Activated CD4-positive, alpha-beta T cell treated with anti-CD3 and anti-CD28 coated beads, Interleukin-2, Interleukin-6, amounts not matched to agents 100 ng/mL and 50 ng/mL, durations not matched to agents 16 hours and 8 hours (primary cell): Measurements from ENCODE around the gene ANKRD13D.
A peak's percentile ranks its signal among the peaks of the same experiment; 100 is the strongest.

Experiments
- DNase-seq: peaks from one replicate; pipeline ENCODE4 v3.0.0-alpha.2; 2020

The ANKRD13D gene

DNA sequence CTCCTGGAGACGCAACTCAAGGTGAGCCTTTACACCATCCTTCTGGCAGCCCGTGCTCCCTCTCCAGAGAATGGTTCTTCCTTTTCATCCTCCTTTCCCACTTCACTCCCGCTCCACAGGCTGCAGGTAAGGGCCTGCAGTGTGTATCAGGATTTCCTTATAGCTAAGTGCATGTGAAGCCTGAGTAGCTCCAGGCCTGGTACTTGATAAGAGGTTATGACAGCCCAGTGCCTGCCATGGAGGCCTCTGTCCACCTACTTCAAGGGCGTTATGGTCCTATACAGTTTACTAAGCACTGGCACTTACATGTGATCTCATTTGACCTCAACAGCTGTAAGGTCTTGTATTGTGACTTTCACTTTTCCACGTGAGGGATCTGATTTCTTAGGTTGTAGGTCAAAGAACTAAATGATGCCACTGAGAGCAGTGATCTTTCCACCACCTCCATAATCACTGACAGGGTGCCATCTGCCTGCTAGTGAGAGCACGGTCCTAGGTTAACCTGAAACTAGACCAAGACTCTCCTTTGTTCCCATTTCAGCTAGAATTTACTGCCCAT is 32.3 kb downstream of the ANKRD13D start:
- DNase-seq: no peak

DNA sequence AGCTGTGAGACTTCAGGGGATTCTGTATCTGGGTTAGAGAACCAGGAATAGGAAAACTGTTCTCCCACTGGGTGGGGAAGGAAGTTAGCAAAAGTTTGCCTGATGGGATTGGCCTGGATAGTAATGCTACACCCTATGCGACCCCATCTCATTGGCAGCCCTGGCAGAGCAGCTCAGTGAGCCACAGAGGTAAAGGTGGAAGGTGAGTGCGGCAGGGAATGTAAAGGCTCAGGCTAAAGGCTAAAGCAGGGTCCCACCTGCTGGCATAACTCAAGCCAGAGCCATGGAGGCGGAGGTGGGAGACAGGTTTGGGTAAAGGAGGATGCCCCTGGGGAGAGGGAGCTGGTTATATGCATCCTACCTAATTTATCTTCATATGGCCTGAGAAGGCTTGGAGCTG is 32.9 kb downstream of the ANKRD13D start:
- no peak for DNase-seq

DNA sequence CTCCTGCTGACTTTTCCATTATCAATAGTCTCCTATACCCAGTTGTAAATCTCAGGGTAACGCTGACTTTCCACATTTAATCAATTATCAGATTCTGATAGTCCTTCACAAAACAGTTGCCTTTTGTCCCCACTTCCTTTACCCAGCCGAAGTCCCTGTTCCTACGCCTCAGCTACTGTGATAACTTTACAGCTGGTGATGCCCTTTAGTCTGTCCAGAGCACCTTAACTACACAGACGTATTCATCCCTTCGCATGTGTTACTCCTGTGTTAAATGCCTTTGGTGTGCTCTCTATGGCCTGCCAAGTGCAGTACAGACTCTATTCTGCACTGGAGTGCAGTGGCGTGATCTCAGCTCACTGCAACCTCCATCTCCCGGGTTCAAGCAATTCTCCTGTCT is 34.4 kb downstream of the ANKRD13D start:
- no peak for DNase-seq

DNA sequence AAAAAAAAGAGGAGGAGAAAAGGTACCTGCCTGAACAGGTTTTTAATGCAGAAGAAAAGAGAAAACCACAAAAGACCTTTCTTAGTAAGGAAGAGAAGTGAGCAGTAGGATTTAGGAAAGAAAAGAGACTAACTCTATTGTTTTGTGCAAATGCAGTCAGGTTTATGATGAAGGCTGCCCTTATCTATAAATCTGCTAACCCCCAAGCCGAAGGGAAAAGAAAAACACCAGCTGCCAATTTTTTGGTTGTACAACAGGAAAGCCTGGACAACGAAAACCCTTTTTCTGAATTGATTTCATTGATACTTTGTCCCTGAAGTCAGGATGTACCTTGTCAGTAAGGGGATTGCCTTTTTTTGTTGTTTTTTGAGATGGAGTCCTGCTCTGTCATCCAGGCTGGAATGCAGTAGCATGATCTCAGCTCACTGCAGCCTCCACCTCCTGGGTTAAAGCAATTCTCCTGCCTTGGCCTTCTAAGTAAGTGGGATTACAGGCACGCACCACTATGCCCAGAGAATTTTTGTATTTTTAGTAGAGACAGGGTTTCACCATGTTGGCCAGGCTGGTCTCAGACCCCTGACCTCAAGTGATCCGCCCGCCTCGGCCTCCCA is 43.1 kb downstream of the ANKRD13D start:
- DNase-seq: no peak

DNA sequence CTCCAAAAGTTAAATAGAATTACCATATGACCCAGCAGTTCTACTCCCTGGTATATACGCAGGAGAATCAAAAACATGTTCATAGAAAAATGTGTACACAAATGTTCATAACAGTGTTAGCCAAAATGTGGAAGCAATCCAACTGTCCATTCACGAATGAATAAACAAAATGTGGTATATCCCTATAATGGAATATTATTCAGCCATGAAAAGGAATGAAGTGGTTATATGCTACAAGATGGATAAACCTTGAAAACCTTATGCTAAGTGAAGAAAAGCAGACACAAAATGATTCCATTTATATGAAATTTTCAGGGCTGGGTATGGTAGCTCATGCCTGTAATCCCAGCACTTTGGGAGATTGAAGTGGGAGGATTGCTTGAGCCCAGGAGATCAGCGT is 48.2 kb downstream of the ANKRD13D start:
- no peak for DNase-seq

DNA sequence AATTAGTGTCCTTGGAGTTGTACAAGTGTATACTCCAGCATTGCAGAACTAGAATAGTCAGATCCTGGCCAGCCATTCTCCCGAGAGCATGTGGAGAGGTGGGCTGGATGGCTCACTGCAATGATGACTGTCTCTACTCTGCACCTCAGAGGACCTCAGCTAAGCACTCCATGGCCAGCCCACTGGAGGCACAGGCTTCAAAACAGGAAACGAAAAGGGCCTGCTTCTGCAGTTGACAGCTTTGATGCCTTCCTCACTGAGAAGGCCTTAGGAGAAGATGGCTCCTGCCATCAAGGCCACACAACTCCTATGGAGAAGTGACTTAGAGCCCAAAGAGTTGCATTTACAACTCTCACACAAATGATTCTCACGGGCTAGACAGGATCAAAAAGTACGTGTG is 55.2 kb downstream of the ANKRD13D start:
- no peak for DNase-seq

DNA sequence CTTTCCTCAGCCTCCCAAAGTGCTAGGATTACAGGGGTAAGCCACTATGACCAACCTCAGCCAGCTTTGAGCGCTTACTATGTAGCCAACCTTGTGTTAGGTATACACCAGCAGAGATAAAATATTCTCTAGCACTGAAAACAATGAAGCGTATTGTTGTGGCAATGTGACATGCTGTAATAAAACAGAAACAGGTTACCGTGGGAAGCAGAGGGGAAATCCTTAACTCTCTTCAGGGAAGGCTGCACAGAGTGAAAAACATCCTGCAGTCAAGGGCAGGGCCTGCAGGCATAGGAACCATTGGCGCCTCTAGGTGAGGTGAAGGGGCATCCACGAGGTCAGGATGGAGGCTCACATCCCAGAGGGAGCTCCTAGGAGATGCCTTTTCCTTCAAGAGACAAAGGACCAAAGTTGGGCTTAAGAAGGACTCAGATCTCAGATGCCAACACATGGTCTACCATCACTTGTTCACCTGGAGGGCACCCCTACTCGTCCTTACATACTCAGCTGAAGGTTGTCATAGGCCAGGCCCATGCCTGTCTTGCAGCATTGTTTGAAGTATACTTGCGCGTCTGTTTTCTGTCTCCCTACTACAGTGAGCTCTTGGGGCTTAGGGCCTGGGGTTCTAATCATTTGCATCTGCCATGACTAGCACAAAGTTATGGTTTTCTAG is 56.3 kb downstream of the ANKRD13D start:
- no peak for DNase-seq

DNA sequence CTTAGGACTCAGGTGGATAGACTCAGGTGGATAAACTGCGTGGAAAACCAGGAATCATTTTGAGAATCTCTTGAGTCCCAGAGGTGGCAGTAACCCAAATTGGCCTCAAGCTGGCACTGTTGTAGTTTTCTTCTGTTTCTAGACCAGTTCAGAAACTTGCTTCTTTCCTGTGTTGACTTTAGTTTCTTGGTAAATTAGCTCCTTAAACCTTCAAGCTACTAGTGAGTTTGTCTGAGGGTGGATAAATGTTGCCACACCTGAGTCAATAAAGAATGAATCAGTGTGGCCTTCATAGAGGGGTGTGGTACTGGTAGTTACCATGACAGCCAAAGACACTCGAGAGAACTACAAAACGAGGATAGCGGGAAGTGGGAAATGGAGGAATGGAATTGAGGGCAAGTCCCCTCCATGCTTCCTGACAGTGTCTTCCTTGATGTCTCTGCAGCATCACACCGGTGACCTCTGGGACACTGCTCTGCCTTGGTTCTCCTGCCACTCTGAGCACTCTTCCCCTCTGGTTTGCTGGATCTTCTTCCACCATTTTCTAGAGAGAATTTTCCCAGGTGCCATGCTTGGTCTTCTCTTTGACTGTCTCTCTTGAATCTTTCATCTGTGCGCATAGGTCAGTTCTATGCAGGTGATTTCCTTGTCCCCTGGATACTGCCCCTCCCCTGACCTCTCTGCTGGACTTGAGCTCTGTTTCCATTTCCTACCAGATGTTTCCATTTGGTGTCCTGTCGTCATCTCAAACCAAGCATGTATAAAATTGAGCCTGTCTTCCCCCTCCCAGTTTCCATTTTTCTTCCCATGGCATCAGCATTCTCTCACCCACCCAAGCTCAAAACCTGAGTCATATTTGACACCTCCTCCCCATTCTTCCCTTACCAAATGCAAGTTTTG is 57.1 kb downstream of the ANKRD13D start:
- peak; percentile 27 for DNase-seq

DNA sequence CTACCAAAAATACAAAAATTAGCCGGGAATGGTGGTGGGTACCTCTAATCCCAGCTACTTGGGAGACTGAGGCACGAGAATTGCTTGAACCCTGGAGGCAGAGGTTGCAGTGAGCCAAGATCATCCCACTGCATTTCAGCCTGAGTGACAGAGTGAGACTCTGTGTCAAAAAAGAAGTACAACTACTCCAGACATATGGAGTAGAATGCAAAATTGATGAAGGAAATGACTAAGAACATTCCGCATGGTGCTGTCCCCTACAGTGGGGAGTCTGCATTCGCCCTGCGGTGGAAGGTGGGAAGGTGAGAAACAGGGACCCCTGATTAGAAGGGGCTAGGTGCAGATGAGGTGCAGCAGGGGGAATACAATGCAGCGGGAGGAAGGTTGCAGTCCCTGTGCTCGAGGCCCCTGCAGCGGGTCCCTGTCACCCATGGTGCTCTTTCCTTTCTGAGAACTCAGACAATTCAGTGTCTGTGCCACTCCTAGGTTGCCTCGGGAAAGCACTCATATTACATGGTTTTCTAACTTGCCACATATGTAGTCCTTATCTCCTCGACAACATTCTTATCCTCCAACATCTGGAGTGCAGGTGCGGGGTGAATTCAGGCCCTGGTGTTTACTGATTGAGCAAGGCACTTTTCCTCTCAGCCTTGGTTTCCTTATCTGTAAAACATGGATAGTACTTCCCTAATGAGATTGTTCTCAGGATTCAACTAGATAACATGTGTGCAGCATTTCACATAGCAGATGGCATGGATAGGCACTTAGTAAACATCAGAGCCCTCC is 59.1 kb downstream of the ANKRD13D start:
- no peak for DNase-seq

DNA sequence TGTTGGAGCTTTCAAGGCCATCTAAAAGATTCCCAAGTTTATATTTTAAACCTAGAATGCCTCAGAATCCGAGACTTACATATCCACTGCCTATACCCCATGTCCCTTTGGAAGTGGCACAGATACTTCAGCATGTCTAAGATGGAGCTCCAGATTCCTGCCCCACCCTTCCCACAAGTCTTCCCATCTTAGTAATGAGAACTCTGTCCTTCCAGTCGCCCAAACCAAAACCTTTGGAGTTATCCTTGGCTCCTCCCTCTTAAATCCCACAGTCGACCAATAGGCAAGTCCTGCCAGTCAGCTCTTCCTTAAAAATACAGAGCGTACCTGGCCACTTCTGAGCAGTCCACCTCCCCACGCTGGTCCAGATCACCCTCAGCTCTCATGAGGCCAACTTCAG is 59.9 kb downstream of the ANKRD13D start:
- no peak for DNase-seq

DNA sequence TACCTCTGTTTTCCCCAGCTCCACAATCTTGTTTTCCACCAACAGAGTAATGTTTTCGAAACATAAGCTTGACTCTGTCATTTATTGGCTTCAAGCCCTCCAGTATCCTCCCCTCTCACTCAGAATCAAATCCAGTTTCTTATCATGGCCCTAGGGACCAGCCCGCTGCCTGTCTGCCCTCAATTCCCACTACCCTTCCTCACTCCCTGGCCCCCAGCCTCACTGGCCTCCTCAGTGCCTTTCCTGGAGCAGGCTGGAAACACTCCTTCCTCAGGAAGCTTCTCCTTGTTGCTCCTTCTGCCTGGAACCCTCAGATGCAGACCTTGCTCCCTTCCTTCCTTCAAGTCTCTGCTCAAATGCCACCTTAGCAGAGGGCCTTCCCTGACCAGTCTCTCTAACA is 60.4 kb downstream of the ANKRD13D start:
- no peak for DNase-seq

DNA sequence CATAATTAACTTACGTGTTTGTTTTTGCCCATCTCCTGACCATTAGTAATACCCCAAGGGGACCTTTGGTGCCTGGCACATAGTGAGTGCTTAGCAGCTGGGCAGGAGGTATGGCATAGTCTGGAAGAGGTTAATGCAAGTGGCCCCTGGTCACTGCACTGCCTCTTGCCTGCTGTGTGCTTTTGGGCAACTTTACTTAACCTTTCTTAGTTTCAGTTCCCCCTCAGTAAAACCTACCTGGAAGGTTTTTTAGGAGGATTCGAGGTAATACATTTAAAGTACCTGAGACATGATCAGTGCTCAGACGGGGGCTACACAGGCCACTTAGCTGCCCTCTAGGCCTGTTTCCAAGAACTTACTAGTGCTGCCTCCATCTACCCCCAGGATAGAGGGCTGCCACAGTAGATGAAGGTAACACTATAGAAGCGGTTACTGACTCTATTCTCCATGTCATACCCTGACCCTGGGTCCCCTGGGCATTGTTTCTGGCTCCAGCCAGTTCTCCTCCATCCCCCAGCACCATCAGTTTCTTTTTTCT is 60.9 kb downstream of the ANKRD13D start:
- no peak for DNase-seq

DNA sequence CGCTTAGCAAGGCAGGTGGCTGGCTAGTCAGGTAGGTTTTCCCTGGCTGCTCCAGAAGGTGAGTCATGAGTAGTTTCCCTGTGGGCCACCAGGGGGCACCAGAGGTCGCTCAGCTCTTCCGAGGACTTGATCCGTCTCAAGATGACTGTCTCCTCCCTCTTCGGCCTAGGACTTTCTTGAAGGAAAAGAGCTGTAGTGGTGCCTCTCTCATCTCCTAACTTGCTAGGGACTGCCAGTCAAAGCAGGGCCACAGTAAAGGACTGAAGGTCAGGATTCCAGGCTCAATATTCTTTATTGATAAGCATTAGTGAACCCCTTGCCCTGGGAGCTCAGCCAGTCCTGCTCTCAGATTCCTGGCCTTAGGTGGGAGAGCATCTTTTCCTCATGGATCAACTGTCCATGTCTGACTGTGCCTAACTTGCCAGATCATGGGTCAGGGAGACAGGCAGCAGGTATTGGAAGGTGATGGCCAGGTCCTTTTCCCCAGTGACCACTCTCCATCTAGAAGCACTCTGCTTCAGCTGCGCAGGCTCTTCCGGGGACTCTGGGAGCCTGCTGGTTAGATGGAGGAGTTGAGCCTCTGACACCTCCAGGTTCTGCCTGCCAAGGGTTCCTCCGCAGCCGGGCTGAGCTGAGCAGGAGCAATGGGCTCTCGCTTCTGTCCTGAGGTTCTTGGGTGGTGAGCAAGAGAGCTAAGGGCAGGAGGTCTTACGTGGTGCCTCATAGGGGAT is 62.3 kb downstream of the ANKRD13D start:
- DNase-seq: peak; percentile 77
